ENCODE measurements around the gene NXPH3.

NXPH3 gene

GRCh38 chr17:49576088-49576916 lies 631 bp downstream of the NXPH3 start:
- no peak for DNase-seq

- no peak for DNase-seq
Observed at GRCh38 chr17:49576917-49577649, 1.4 kb downstream of the NXPH3 start.

- no peak for DNase-seq
Observed at GRCh38 chr17:49577650-49577934, 1.9 kb downstream of the NXPH3 start.

- DNase-seq = no peak
Observed at GRCh38 chr17:49577963-49578362, 2.3 kb downstream of the NXPH3 start.

GRCh38 chr17:49578414-49578813 lies 2.7 kb downstream of the NXPH3 start:
- no peak for DNase-seq

GRCh38 chr17:49578952-49579500 lies 3.4 kb downstream of the NXPH3 start:
- no peak for DNase-seq

GRCh38 chr17:49579522-49579921 lies 3.9 kb downstream of the NXPH3 start:
- no peak for DNase-seq

GRCh38 chr17:49580055-49580721 lies 4.5 kb downstream of the NXPH3 start:
- no peak for DNase-seq

- DNase-seq = no peak
Observed at GRCh38 chr17:49580981-49581647, 5.4 kb downstream of the NXPH3 start.

- no peak for DNase-seq
Observed at GRCh38 chr17:49581648-49581998, 6.0 kb downstream of the NXPH3 start.

GRCh38 chr17:49582055-49582722 lies 6.5 kb downstream of the NXPH3 start:
- no peak for DNase-seq

GRCh38 chr17:49582789-49583188 lies 7.1 kb downstream of the NXPH3 start:
- no peak for DNase-seq

- no peak for DNase-seq
Observed at GRCh38 chr17:49583226-49583625, 7.6 kb downstream of the NXPH3 start.

GRCh38 chr17:49583889-49584288 lies 8.2 kb downstream of the NXPH3 start:
- no peak for DNase-seq

- no peak for DNase-seq
Observed at GRCh38 chr17:49585422-49586027, 9.9 kb downstream of the NXPH3 start.

GRCh38 chr17:49587366-49588073 lies 11.8 kb downstream of the NXPH3 start:
- no peak for DNase-seq

GRCh38 chr17:49588312-49588711 lies 12.6 kb downstream of the NXPH3 start:
- no peak for DNase-seq

GRCh38 chr17:49588726-49589576 lies 13.3 kb downstream of the NXPH3 start:
- no peak for DNase-seq

- DNase-seq = no peak
Observed at GRCh38 chr17:49589577-49589927, 13.9 kb downstream of the NXPH3 start.

- no peak for DNase-seq
Observed at GRCh38 chr17:49590874-49591273, 15.2 kb downstream of the NXPH3 start.

- DNase-seq = no peak
Observed at GRCh38 chr17:49592263-49592662, 16.6 kb downstream of the NXPH3 start.
